Epithelial cell of esophagus (primary cell): Measurements from ENCODE around the gene VAT1.

Experiments
- DNase-seq: peaks from one replicate; pipeline ENCODE4 v3.0.0; 2010; ENCODE audit warnings: low read depth
- H3K4me3 ChIP-seq: 2 replicates; pipeline ENCODE4 v1.5.1; 2011; ENCODE audit warnings: mild to moderate bottlenecking, low read length, control low read depth
- TF ChIP-seq, protein P1 (sequence below): IDR thresholded peaks from 2 replicates; pipeline ENCODE4 v1.5.1; 2011; ENCODE audit warnings: low read depth, mild to moderate bottlenecking, low read length, control low read depth, inconsistent platforms; ENCODE audit not compliant: insufficient read depth; ENCODE audit errors: missing control alignments

The VAT1 gene

DNA sequence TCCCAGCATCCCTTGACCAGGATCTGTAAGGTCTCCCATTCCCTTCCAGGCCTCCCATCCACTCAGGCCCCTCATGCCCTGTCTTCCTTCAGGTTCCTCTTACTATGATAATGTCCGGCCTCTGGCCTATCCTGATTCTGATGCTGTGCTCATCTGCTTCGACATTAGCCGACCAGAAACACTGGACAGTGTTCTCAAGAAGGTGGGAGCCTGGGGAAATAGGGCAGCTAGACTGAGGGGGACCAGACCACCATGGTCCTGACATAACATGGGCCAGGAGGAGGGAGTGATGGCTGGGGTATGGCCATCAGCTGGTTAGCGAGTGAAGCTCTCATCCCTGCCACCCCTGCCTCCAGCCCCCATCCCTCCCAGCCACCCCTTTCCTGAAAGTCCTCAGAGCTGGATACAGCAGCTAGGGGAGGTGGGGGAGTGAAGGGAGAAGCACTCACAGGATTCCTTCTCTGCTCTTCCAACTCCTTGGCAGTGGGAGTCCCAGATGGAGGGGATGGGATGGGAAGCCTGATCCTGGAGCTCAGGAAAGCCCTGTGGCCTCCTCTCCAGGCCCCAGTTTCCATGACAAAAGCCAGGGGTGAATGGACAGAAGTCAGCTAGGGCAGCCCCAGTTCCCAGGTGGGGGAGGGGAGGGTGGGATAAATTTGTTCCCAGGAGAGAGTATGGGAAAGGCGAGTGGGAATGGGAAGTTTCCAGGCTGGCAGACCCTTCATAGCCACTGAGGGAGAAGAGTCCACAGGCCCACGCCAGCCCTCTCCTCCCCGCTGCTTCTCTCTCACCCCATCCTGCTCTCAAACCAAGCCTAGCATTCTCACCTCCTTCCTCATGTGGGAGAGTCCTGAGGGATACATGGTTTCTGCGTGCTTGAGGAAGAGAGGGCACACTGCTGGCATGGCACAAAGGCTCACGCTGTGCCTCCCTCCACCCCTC is 5.2 kb upstream of the VAT1 start:
- H3K4me3 ChIP-seq: no peak overlapping the region
- TF ChIP-seq, protein P1, sequence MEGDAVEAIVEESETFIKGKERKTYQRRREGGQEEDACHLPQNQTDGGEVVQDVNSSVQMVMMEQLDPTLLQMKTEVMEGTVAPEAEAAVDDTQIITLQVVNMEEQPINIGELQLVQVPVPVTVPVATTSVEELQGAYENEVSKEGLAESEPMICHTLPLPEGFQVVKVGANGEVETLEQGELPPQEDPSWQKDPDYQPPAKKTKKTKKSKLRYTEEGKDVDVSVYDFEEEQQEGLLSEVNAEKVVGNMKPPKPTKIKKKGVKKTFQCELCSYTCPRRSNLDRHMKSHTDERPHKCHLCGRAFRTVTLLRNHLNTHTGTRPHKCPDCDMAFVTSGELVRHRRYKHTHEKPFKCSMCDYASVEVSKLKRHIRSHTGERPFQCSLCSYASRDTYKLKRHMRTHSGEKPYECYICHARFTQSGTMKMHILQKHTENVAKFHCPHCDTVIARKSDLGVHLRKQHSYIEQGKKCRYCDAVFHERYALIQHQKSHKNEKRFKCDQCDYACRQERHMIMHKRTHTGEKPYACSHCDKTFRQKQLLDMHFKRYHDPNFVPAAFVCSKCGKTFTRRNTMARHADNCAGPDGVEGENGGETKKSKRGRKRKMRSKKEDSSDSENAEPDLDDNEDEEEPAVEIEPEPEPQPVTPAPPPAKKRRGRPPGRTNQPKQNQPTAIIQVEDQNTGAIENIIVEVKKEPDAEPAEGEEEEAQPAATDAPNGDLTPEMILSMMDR: no peak
- DNase-seq: no peak

DNA sequence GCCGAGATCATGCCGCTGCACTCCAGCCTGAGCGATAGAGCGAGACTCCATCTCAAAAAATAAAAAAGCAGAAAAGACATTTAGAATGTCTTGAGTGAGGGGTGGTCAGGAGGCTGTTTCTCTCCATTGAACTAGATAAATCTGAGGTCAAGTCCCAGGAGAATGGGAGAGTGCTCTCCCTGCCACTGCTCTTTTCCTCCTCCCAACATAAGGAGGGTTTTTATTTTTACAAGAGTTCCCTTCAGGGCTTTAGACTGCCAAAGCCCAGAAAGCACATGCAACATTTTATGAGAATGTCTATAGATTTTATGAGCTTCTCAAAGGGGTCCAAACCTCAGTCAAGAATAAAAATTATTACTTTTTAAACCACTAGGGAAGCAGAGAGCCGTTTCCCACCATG is 4.4 kb upstream of the VAT1 start:
- TF ChIP-seq, protein P1: no peak
- no peak overlapping the region for H3K4me3 ChIP-seq
- DNase-seq: no peak

DNA sequence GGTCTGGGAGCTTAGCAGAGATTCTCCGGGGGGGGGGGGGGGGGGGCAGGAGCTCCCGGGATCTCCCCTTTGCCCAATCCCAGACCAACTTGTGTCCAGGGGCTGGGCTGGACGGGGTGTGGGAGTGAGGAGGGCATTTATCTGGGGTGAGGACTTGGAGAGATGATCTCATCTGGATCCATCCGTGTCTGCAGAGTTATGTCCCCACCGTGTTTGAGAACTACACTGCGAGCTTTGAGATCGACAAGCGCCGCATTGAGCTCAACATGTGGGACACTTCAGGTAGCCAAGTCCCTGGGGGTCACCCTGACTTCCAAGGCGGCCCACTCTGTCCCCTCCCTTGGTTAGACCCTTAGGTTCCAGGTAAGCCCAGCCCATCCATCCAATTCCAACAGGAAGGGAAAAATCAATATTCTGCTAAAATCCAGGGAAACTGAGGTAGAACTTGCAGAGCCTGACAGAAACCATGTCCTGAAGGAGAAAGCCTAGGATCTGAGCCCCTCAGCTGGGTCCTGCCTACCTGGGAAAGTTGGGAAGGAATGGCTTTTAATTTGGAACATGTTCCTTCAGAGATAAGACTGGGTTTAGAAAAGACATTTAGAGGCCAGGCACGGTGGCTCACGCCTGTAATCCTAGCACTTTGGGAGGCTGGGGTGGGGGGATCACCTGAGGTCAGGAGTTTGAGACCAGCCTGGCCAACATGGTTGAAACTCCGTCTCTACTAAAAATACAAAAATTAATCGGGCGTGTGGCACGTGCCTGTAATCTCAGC is 3.8 kb upstream of the VAT1 start:
- DNase-seq: no peak
- H3K4me3 ChIP-seq: no peak overlapping the region
- TF ChIP-seq, protein P1: no peak

DNA sequence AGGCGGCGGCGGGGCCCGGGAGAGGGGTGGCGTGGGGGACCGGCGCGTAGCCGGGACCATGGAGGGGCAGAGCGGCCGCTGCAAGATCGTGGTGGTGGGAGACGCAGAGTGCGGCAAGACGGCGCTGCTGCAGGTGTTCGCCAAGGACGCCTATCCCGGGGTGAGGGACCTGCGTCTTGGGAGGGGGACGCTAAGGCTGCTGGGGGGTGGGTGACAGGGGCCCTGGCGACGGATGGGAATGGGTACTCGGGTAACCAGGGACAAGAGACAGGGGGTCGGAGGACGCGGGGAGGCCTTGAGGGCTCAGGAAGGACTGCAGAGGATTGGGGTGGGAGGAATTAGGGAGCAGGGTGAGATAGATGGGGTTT is 3.1 kb upstream of the VAT1 start:
- no peak for DNase-seq
- TF ChIP-seq, protein P1: no peak
- H3K4me3 ChIP-seq: peak overlapping the region; percentile 21

DNA sequence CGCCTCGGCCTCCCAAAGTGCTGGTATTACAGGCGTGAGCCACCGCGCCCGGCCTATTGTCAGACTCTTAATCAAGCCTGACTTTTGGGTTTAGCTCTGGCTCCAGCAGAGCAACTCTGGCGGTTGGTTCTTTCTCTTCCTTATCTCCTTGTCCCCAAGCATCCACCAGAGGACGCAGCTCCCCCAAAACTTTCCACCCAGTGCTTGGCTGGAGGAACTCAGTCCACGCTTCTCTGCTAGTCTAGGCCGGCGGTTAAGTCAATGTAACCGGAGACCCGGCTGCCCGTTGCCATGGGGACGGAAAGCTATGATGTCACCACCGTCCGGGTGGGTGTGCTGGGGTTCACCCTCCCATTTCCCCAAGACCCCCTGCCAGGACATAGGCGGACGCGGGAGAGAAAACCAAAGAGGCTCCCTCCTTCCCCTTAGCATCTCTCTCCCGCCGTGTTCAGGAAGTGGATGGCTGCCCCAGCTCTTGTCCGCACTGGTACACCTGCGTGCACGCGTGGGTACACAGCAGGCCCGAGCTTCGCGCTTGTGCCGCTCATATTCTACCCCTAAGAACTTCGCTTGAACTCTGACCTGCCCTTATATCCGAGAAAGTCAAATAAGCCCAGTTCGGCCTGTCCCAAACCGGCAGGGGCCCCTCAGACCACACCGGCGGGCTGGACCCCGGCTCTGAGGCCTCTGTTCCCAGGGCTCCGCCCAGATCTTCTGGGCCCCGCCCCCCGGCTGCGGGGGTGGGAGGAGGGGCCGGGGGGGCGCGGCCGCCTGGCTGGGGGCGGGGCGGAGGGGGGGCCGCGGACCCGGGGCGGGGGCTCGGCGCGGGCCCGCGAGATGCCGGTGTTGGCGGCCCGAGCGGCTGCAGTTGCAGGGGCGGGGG is 2.5 kb upstream of the VAT1 start, which contains the start of gene RND2:
Gene RND2 (plus strand): TSS at position 825 of the 883 bp plus-strand sequence. CDS start 117 bp downstream, outside the sequence.
- TF ChIP-seq, protein P1: peak; percentile 73
- H3K4me3 ChIP-seq: peak within 1 kb of the TSS; percentile 61
- DNase-seq: peak; percentile 87

DNA sequence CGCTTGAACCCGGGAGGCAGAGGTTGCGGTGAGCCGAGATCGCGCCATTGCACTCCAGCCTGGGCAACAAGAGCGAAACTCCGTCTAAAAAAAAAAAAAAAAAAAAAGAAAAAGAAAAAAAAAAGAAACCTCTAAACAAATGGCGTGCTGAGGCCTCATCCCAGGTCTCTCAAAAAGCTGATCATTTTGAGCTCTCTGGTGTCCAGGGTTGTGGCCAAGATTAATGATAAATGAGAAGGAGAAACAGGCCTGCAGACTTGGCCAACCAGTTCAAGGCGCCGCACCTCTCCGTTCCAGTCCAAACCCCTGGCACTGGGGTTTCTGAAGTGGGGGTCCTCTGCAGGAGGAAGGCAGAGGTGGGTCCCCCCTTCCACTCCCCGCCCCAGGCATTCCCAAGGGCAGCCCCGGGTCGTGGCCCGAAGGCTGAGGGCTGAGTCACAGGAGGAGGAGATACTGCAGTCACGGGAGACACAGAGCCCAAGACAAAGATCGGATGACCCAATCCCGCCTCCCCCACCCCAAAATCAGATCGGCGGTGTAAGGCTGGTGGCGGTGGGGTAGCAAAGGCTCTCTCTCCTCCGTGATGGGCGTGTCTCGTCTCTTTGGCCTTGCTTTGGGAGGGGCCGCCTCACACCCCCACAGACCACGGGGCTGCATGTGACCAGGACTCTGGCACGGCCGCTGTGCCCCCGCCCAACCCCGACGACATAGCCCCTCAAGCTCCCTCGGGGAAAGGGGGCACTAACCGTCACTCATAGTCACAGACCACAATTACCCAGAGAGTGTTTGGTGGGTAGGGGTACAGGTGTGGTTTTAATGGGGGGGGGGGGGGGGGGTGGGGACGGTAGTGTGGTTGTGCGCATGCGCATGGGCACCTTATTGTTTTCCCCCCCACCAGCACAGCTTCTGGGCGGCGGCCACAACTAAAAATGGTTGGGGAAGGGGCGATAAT is 1.1 kb downstream of the VAT1 start:
- peak overlapping the region; percentile 92 for H3K4me3 ChIP-seq
- peak; percentile 47 for DNase-seq
- TF ChIP-seq, protein P1: no peak
